ENCODE results near the gene ERC1. TPM values are rescaled to one million over a fixed set of nuclear protein-coding genes. Genes with fewer than 3 reads are reported as not detected.

The ERC1 gene
- total RNA-seq, 1 donor from 2014 or later, result 46.6 TPM

GRCh38 chr12:1457901-1458300 lies 466.9 kb downstream of the ERC1 start:
- intact Hi-C loops (cut with DNase I), result no loop called here
- DNase-seq (no peak), ATAC-seq (ENCODE audit: poor library complexity) (peak; percentile 40)

- intact Hi-C loops (cut with DNase I), result no loop called here
- DNase-seq (no peak), ATAC-seq (ENCODE audit: poor library complexity) (no peak)
Observed at GRCh38 chr12:1459339-1459738, 468.3 kb downstream of the ERC1 start.

GRCh38 chr12:1463073-1463905 lies 472.3 kb downstream of the ERC1 start:
- intact Hi-C loops (cut with DNase I), result no loop called here
- DNase-seq (no peak), ATAC-seq (ENCODE audit: poor library complexity) (peak; percentile 69)

GRCh38 chr12:1464925-1465324 lies 473.9 kb downstream of the ERC1 start:
- intact Hi-C loops (cut with DNase I), result no loop called here
- ATAC-seq (ENCODE audit: poor library complexity), result no peak
- DNase-seq, result no peak

- ATAC-seq (ENCODE audit: poor library complexity) (no peak), DNase-seq (no peak)
- intact Hi-C loops (cut with DNase I), result no loop called here
Observed at GRCh38 chr12:1465990-1466389, 475.0 kb downstream of the ERC1 start.

GRCh38 chr12:1466481-1467154 lies 475.6 kb downstream of the ERC1 start:
- intact Hi-C loops (cut with DNase I), result no loop called here
- DNase-seq (no peak), ATAC-seq (ENCODE audit: poor library complexity) (no peak)

GRCh38 chr12:1467710-1468109 lies 476.7 kb downstream of the ERC1 start:
- ATAC-seq (ENCODE audit: poor library complexity) (no peak), DNase-seq (no peak)
- intact Hi-C loops (cut with DNase I), result no loop called here

GRCh38 chr12:1469070-1469469 lies 478.0 kb downstream of the ERC1 start:
- intact Hi-C loops (cut with DNase I), result no loop called here
- no peak for DNase-seq
- ATAC-seq (ENCODE audit: poor library complexity), result peak; percentile 54

- no peak for DNase-seq
- peak; percentile 60 for ATAC-seq (ENCODE audit: poor library complexity)
- intact Hi-C loops (cut with DNase I), result no loop called here
Observed at GRCh38 chr12:1470051-1470450, 479.0 kb downstream of the ERC1 start.

- no peak for DNase-seq
- intact Hi-C loops (cut with DNase I), result no loop called here
- ATAC-seq (ENCODE audit: poor library complexity), result no peak
Observed at GRCh38 chr12:1471224-1471623, 480.2 kb downstream of the ERC1 start.

- DNase-seq (no peak), ATAC-seq (ENCODE audit: poor library complexity) (no peak)
- intact Hi-C loops (cut with DNase I), result no loop called here
Observed at GRCh38 chr12:1473418-1473817, 482.4 kb downstream of the ERC1 start.

GRCh38 chr12:1474041-1474573 lies 483.1 kb downstream of the ERC1 start:
- intact Hi-C loops (cut with DNase I), result no loop called here
- peak; percentile 29 for ATAC-seq (ENCODE audit: poor library complexity)

GRCh38 chr12:1474574-1475153 lies 483.6 kb downstream of the ERC1 start:
- intact Hi-C loops (cut with DNase I), result no loop called here
- no peak for DNase-seq
- ATAC-seq (ENCODE audit: poor library complexity), result peak; percentile 75

More at GRCh38 chr12:1474041-1474573, 483.1 kb downstream of the ERC1 start:
- no peak for DNase-seq

- ATAC-seq (ENCODE audit: poor library complexity) (no peak), DNase-seq (no peak)
- intact Hi-C loops (cut with DNase I), result no loop called here
Observed at GRCh38 chr12:1479645-1480044, 488.6 kb downstream of the ERC1 start.

GRCh38 chr12:1481326-1481725 lies 490.3 kb downstream of the ERC1 start:
- no peak for DNase-seq
- ATAC-seq (ENCODE audit: poor library complexity), result peak; percentile 46
- intact Hi-C loops (cut with DNase I), result no loop called here

- DNase-seq (no peak), ATAC-seq (ENCODE audit: poor library complexity) (no peak)
- intact Hi-C loops (cut with DNase I), result no loop called here
Observed at GRCh38 chr12:1481906-1482305, 490.9 kb downstream of the ERC1 start.

GRCh38 chr12:1488908-1489381 lies 497.9 kb downstream of the ERC1 start:
- intact Hi-C loops (cut with DNase I), result no loop called here
- DNase-seq (no peak), ATAC-seq (ENCODE audit: poor library complexity) (peak; percentile 36)

- intact Hi-C loops (cut with DNase I), result no loop called here
- DNase-seq, result no peak
- no peak for ATAC-seq (ENCODE audit: poor library complexity)
Observed at GRCh38 chr12:1491983-1492697, 501.1 kb downstream of the ERC1 start.

All from Right ventricle myocardium superior (tissue), 1 donor.